Skin of body (tissue), 2 donors: ENCODE results near the gene ACAD11. TPM values are rescaled to one million over a fixed set of nuclear protein-coding genes. Genes with fewer than 3 reads are reported as not detected.

ENCODE experiments used
- DNase-seq: peaks from one replicate; lab custom pipeline; 2025; lab: John Stamatoyannopoulos, UW
- total RNA-seq: library from RNA; depleted of rRNA; stranded (reverse); fragments of >200 nt; gene quantifications from one replicate; pipeline ENCODE4 v1.2.3, GENCODE V29; 2014

The ACAD11 gene
- total RNA-seq, 1 donor from 2014 or later: 40.4 TPM

DNA sequence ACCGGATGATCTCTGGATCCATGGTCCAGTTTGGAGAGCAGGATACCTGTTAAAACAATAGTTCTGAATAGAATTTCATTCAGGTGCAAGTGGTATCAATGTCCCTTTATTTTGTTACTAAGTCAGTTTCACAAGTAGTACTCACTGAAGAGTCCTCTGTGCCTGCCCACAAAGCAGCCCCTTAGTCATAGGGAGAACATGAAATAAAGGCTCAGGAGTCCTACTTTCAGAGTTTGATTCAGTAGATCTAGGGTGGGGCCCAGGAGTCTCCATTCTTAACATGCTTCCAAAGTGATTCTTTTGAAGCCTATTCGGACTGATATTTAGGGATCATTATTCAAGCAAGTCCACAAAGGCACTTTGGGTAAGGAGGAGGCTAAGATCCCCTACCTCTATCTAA is 142.3 kb downstream of the ACAD11 start:
- DNase-seq: no peak

DNA sequence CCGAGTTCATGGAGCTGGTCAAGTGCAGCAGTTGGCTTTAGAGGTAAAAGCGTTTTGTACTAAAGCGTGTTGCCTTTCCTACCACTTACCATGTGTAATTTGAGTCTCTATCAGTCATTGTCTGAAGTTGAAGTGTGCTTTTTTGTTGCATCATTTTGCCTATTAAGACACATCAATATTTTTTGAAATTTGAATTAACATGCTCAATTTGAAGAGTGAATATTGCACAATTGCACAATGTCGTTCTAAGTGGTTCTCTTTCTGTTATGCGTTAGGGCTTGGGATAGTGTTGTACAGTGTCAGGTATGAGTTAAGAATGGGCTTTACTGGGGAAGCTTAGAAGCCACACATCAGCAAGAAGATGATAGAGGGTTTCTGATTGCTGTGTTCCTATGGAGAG is 146.6 kb downstream of the ACAD11 start:
- DNase-seq: no peak

DNA sequence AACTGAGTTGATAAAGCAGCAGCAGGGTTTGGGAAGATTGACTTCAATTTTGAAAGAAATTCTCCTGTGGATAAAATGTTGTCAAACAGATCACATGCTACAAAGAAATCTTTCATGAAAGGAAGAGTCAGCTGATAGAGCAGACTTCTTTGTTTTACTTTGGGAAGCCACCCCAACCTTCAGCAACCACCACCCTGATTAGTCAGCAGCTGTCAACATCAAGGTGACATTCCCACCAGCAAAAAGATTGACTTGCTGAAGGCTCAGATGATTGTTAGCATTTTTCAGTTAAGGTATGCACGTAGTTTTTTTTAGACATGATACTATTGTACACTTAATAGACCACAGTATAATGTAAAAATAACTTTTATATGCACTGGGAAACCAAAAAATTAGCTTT is 150.1 kb downstream of the ACAD11 start:
- no peak for DNase-seq

DNA sequence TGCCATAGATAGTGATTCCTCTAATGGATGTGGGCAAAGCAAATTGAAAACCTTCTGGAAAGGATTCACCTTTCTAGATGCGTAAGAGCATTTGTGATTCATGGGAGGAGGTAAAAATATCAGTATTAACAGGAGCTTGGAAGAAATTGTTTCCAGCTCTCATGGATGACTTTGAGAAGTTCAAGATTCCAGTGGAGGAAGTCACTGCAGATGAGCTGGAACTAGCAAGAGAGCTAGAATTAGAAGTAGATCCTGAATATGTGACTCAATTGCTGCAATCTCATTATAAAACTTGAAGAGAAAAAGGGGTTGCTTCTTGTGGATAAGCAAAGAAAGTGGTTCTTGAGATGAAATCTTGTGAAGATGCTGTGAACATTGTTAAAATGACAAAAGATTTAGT is 150.5 kb downstream of the ACAD11 start:
- DNase-seq: no peak

Other genes starting within 250 kb of the ACAD11 start
- gene DNAJC13, start 242.3 kb downstream of the ACAD11 start, total RNA-seq: 56.8 TPM
- gene ACKR4, start 62.5 kb downstream of the ACAD11 start, total RNA-seq: 41.2 TPM
- 48.1 TPM for gene UBA5, start 520 bp upstream of the ACAD11 start, total RNA-seq
- gene NPHP3, start 62.6 kb upstream of the ACAD11 start, total RNA-seq: 38.3 TPM